GM21576 (cell line): ENCODE measurements around the gene LRRC28.
A peak's percentile ranks its signal among the peaks of the same experiment; 100 is the strongest.

Experiments
- ATAC-seq: cut with Tn5 transposase; IDR thresholded peaks from one replicate; pipeline ENCODE4 v1.9.1; 2021; ENCODE audit warnings: mild to moderate bottlenecking, moderate library complexity; ENCODE audit not compliant: unreplicated experiment

The LRRC28 gene

GRCh38 chr15:99341786-99342185 is 90.5 kb downstream of the LRRC28 start:
- ATAC-seq, result no peak

GRCh38 chr15:99343208-99343607 is 91.9 kb downstream of the LRRC28 start:
- no peak for ATAC-seq

- no peak for ATAC-seq
These were observed 92.7 kb downstream of the LRRC28 start for GRCh38 chr15:99343881-99344551.

- no peak for ATAC-seq
These were observed 93.4 kb downstream of the LRRC28 start for GRCh38 chr15:99344639-99345038.

GRCh38 chr15:99345242-99345641 is 94.0 kb downstream of the LRRC28 start:
- no peak for ATAC-seq

GRCh38 chr15:99345832-99346462 is 94.7 kb downstream of the LRRC28 start:
- no peak for ATAC-seq

GRCh38 chr15:99347574-99347973 is 96.3 kb downstream of the LRRC28 start:
- ATAC-seq, result no peak

- ATAC-seq, result no peak
These were observed 97.1 kb downstream of the LRRC28 start for GRCh38 chr15:99348412-99348811.

GRCh38 chr15:99350408-99350807 is 99.1 kb downstream of the LRRC28 start:
- ATAC-seq, result no peak

GRCh38 chr15:99359769-99360168 is 108.5 kb downstream of the LRRC28 start:
- ATAC-seq, result no peak

GRCh38 chr15:99361545-99362185 is 110.4 kb downstream of the LRRC28 start:
- no peak for ATAC-seq

- ATAC-seq, result peak; percentile 89
These were observed 114.0 kb downstream of the LRRC28 start for GRCh38 chr15:99365242-99365641.

- ATAC-seq, result no peak
These were observed 114.7 kb downstream of the LRRC28 start for GRCh38 chr15:99366013-99366412.

- no peak for ATAC-seq
These were observed 117.5 kb downstream of the LRRC28 start for GRCh38 chr15:99368743-99369142.

GRCh38 chr15:99369196-99369595 is 117.9 kb downstream of the LRRC28 start:
- ATAC-seq, result no peak

GRCh38 chr15:99371180-99372103 is 120.2 kb downstream of the LRRC28 start:
- peak; percentile 82 for ATAC-seq

- no peak for ATAC-seq
These were observed 133.9 kb downstream of the LRRC28 start for GRCh38 chr15:99385005-99385669.

GRCh38 chr15:99385865-99386264 is 134.6 kb downstream of the LRRC28 start:
- no peak for ATAC-seq

- no peak for ATAC-seq
These were observed 135.1 kb downstream of the LRRC28 start for GRCh38 chr15:99386391-99386790.

- no peak for ATAC-seq
These were observed 136.3 kb downstream of the LRRC28 start for GRCh38 chr15:99387421-99388168.
